ENCODE measurements around the gene DNPEP. TPM values are rescaled to one million over a fixed set of nuclear protein-coding genes. Genes with fewer than 3 reads are reported as not detected.

Gene DNPEP
- total and polyA plus RNA-seq, 4 donors = 40.8 to 127 (median 62.5) TPM

DNA sequence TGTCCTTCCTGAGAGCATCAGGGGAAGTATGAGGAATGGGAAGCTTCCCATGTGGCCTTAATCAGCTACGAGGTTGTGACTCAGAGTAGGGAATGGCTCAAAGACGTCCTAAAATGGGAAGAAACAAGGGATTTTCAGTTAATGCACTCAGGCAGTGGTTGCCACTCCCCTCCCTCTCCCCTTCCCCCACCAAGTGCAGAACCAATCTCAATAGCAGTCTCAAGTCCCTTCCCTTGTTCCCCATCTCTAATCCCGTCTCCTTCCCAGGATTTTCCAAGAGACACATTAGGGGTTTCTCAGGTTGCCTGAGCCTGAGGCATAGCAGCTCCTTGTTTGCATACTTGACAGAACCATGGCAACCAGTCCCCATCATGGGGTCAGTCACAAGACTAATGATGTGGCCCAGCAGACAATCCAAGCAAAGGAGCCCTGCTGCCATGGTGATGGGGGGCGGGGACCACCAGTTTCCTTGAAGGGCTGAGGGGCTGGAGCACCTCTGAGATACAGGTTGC lies 36.9 kb downstream of the DNPEP start:
- Histone ChIP-seq H3K4me1 (ENCODE audit: control insufficient read depth in 1 of 2, insufficient read depth in 2 of 2, low read length in 2 of 2) (no peaks in the 10 kb centered on the region), H3K27ac (ENCODE audit: low read depth in 1 of 2, low read length in 2 of 2) (no peak overlapping the region), H3K36me3 (ENCODE audit: control insufficient read depth in 1 of 2, insufficient read depth in 2 of 2, low read length in 1 of 2) (no peaks in the 10 kb centered on the region), H3K9me3 (ENCODE audit: control insufficient read depth, low read length) (no peaks in the 10 kb centered on the region), H3K27me3 (ENCODE audit: control insufficient read depth in 1 of 2, insufficient read depth in 2 of 2, low read length in 1 of 2) (no peaks in the 10 kb centered on the region), H3K4me3 (ENCODE audit: low read length in 2 of 2) (no peak overlapping the region)
- 47 to 55% methylated on average over 4 of the region's 4 CpGs for WGBS, 2 donors
- ATAC-seq (ENCODE audit: low FRiP score) (no peak), DNase-seq (no peak)
- intact Hi-C loops (cut with DNase I) = no loop called here

DNA sequence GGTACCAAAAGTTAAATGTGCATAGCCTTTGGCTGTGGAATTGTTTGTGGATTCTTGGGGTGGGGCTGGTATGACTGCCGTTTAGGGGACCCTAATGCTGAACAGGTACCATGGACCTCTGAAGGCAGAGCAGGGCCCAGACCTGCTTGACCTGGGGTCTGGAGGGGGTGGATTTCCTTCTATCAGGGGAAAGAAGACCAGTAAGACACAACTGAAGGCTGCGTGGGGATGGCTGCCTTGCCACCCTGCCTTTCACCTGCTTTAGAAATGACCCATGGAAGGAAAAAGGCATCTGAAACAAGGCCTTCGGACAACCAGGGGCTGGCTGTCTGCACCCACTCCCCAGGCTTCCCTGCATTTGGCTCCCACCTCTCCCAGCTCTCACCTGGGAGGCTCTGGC lies 37.5 kb downstream of the DNPEP start:
- H3K4me1 ChIP-seq (ENCODE audit: control insufficient read depth in 1 of 2, insufficient read depth in 2 of 2, low read length in 2 of 2) = no peaks in the 10 kb centered on the region
- H3K4me3 ChIP-seq (ENCODE audit: low read length in 2 of 2) = no peak overlapping the region
- 71 to 77% methylated on average over 3 of the region's 3 CpGs for WGBS, 2 donors
- no peak for ATAC-seq (ENCODE audit: low FRiP score)
- DNase-seq = no peak
- no peak overlapping the region for H3K27ac ChIP-seq (ENCODE audit: low read depth in 1 of 2, low read length in 2 of 2)
- no peaks in the 10 kb centered on the region for H3K27me3 ChIP-seq (ENCODE audit: control insufficient read depth in 1 of 2, insufficient read depth in 2 of 2, low read length in 1 of 2)
- H3K9me3 ChIP-seq (ENCODE audit: control insufficient read depth, low read length) = no peaks in the 10 kb centered on the region
- H3K36me3 ChIP-seq (ENCODE audit: control insufficient read depth in 1 of 2, insufficient read depth in 2 of 2, low read length in 1 of 2) = no peaks in the 10 kb centered on the region
- intact Hi-C loops (cut with DNase I) = no loop called here

GRCh38 chr2:219344751-219345430 lies 42.8 kb downstream of the DNPEP start:
- Histone ChIP-seq H3K27ac (ENCODE audit: low read depth in 1 of 2, low read length in 2 of 2) (no peak overlapping the region), H3K36me3 (ENCODE audit: control insufficient read depth in 1 of 2, insufficient read depth in 2 of 2, low read length in 1 of 2) (no peaks in the 10 kb centered on the region), H3K27me3 (ENCODE audit: control insufficient read depth in 1 of 2, insufficient read depth in 2 of 2, low read length in 1 of 2) (no peaks in the 10 kb centered on the region), H3K4me3 (ENCODE audit: low read length in 2 of 2) (no peak overlapping the region), H3K9me3 (ENCODE audit: control insufficient read depth, low read length) (no peaks in the 10 kb centered on the region), H3K4me1 (ENCODE audit: control insufficient read depth in 1 of 2, insufficient read depth in 2 of 2, low read length in 2 of 2) (no peaks in the 10 kb centered on the region)
- ATAC-seq (ENCODE audit: low FRiP score) (no peak), DNase-seq (peak in 1 of 2 donors; percentile 82)
- intact Hi-C loops (cut with DNase I) = no loop called here
- WGBS, 2 donors = 51 to 56% methylated on average over 6 of the region's 6 CpGs

DNA sequence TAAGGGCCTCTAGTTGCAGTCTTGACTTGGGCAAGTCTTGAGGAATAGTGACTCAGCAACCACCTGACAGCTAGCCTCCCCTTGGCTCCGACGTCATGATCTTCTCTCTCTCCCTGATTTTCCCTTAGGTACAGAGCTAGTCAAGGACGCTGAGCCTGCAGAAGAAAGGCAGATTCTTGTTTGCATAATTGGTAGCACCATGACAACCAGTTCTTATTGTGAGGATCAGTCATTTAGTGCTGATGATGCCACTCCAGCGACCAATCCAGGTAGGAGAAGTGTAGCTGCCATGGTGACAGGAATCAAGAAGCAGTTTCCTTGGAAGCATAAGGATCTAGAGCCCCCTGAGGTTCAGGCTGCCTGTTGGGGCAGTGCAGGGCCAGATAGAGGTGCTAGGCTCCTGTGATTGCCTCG lies 52.3 kb downstream of the DNPEP start:
- DNase-seq (no peak), ATAC-seq (ENCODE audit: low FRiP score) (no peak)
- H3K27ac ChIP-seq (ENCODE audit: low read depth in 1 of 2, low read length in 2 of 2) = no peak overlapping the region
- 44 to 49% methylated on average over 5 of the region's 5 CpGs for WGBS, 2 donors
- no peaks in the 10 kb centered on the region for H3K36me3 ChIP-seq (ENCODE audit: control insufficient read depth in 1 of 2, insufficient read depth in 2 of 2, low read length in 1 of 2)
- intact Hi-C loops (cut with DNase I) = no loop called here
- H3K27me3 ChIP-seq (ENCODE audit: control insufficient read depth in 1 of 2, insufficient read depth in 2 of 2, low read length in 1 of 2) = no peaks in the 10 kb centered on the region
- H3K4me1 ChIP-seq (ENCODE audit: control insufficient read depth in 1 of 2, insufficient read depth in 2 of 2, low read length in 2 of 2) = no peaks in the 10 kb centered on the region
- no peak overlapping the region for H3K4me3 ChIP-seq (ENCODE audit: low read length in 2 of 2)
- H3K9me3 ChIP-seq (ENCODE audit: control insufficient read depth, low read length) = peaks cover 4% of the 10 kb centered on the region

- no peak for ATAC-seq (ENCODE audit: low FRiP score)
- no peaks in the 10 kb centered on the region for H3K27me3 ChIP-seq (ENCODE audit: control insufficient read depth in 1 of 2, insufficient read depth in 2 of 2, low read length in 1 of 2)
Measured at GRCh38 chr2:219334076-219334475, 53.6 kb downstream of the DNPEP start.

DNA sequence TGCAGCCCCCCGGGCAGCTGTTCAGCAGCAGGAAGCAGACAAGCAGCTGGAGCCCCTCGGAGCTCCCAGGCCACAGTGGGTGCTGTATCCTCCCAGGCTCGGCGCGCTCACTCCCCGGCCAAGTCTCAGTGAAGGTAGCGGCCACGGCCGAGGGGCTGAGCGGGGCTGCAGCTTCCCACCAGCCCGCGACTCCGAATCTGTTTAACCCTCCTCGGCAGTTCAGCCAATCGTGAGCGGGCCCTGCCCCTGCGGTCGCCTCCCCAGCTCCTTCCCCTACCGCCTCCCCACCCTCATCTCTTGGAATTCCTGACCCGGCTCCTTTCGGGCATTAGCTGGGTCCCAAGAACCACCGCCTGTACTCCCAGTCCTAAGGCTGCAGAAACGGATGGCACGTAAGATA lies 55.2 kb downstream of the DNPEP start, which contains the start of gene RESP18:
TSS of gene RESP18 (minus strand) at position 203 of the 400 bp plus-strand sequence.
- ATAC-seq (ENCODE audit: low FRiP score) (no peak), DNase-seq (no peak)
- 3 to 5% methylated on average over 24 of the region's 24 CpGs for WGBS, 2 donors
- intact Hi-C loops (cut with DNase I) = no loop called here
- H3K36me3 ChIP-seq (ENCODE audit: control insufficient read depth in 1 of 2, insufficient read depth in 2 of 2, low read length in 1 of 2) = no peaks in the 10 kb centered on the region
- no peaks in the 10 kb centered on the region for H3K27me3 ChIP-seq (ENCODE audit: control insufficient read depth in 1 of 2, insufficient read depth in 2 of 2, low read length in 1 of 2)
- peaks cover 5% of the 10 kb centered on the region for H3K9me3 ChIP-seq (ENCODE audit: control insufficient read depth, low read length)
- H3K4me3 ChIP-seq (ENCODE audit: low read length in 2 of 2) = no peak within 1 kb of the TSS
- no peaks in the 10 kb centered on the region for H3K4me1 ChIP-seq (ENCODE audit: control insufficient read depth in 1 of 2, insufficient read depth in 2 of 2, low read length in 2 of 2)
- H3K27ac ChIP-seq (ENCODE audit: low read depth in 1 of 2, low read length in 2 of 2) = no peak within 1 kb of the TSS

More at GRCh38 chr2:219334076-219334475, 53.6 kb downstream of the DNPEP start:
- intact Hi-C loops (cut with DNase I) = no loop called here
- no peaks in the 10 kb centered on the region for H3K4me1 ChIP-seq (ENCODE audit: control insufficient read depth in 1 of 2, insufficient read depth in 2 of 2, low read length in 2 of 2)
- WGBS, 2 donors = 92 to 98% methylated on average over 2 of the region's 2 CpGs
- no peak for DNase-seq
- no peak overlapping the region for H3K4me3 ChIP-seq (ENCODE audit: low read length in 2 of 2)
- H3K27ac ChIP-seq (ENCODE audit: low read depth in 1 of 2, low read length in 2 of 2) = no peak overlapping the region
- peaks cover 5% of the 10 kb centered on the region for H3K9me3 ChIP-seq (ENCODE audit: control insufficient read depth, low read length)
- no peaks in the 10 kb centered on the region for H3K36me3 ChIP-seq (ENCODE audit: control insufficient read depth in 1 of 2, insufficient read depth in 2 of 2, low read length in 1 of 2)

DNA sequence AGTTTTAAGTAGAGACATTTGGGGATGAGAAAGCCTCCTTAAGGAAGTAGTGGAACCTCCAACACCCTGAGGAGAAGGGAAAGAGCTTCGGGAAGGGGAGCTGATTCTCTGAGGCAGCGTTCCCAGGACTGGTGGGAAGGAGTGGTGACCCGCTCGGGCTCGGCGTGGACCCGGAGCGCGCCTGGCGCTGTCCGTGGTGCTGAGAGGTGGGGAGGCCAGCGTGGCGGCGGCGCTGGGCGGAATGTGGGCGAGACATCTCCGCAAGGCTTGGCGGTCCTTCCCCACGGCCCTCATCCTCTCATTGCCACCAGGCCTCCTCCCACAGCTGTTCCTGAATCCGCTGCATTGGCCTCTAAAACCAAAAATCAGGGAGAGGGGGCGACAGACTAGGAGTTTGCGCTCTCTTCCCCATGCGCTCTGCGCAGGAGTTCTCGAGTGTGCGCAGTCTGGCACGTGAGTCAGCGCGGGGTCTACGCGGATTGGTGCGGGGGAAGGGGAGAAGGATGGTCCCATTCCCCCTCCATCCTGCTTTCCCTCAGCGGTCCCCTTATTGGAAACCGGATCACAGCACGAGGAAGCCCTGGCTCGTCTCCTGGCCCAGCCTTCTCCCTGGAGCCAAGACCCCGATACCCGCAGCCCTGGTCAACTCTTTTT lies 56.0 kb downstream of the DNPEP start:
- 6 to 9% methylated on average over 39 of the region's 39 CpGs for WGBS, 2 donors
- intact Hi-C loops (cut with DNase I) = no loop called here
- Histone ChIP-seq H3K4me3 (ENCODE audit: low read length in 2 of 2) (no peak overlapping the region), H3K4me1 (ENCODE audit: control insufficient read depth in 1 of 2, insufficient read depth in 2 of 2, low read length in 2 of 2) (no peaks in the 10 kb centered on the region), H3K36me3 (ENCODE audit: control insufficient read depth in 1 of 2, insufficient read depth in 2 of 2, low read length in 1 of 2) (no peaks in the 10 kb centered on the region), H3K9me3 (ENCODE audit: control insufficient read depth, low read length) (peaks cover 5% of the 10 kb centered on the region), H3K27ac (ENCODE audit: low read depth in 1 of 2, low read length in 2 of 2) (no peak overlapping the region), H3K27me3 (ENCODE audit: control insufficient read depth in 1 of 2, insufficient read depth in 2 of 2, low read length in 1 of 2) (no peaks in the 10 kb centered on the region)
- peak; percentile 66 for ATAC-seq (ENCODE audit: low FRiP score)
- DNase-seq = peak; percentile 54 to 82

- H3K4me1 ChIP-seq (ENCODE audit: control insufficient read depth in 1 of 2, insufficient read depth in 2 of 2, low read length in 2 of 2) = no peaks in the 10 kb centered on the region
- no peak overlapping the region for H3K4me3 ChIP-seq (ENCODE audit: low read length in 2 of 2)
- DNase-seq (no peak), ATAC-seq (ENCODE audit: low FRiP score) (no peak)
- intact Hi-C loops (cut with DNase I) = no loop called here
- 51 to 56% methylated on average over 2 of the region's 2 CpGs for WGBS, 2 donors
- H3K27me3 ChIP-seq (ENCODE audit: control insufficient read depth in 1 of 2, insufficient read depth in 2 of 2, low read length in 1 of 2) = no peaks in the 10 kb centered on the region
- peaks cover 1% of the 10 kb centered on the region for H3K9me3 ChIP-seq (ENCODE audit: control insufficient read depth, low read length)
- no peaks in the 10 kb centered on the region for H3K36me3 ChIP-seq (ENCODE audit: control insufficient read depth in 1 of 2, insufficient read depth in 2 of 2, low read length in 1 of 2)
- H3K27ac ChIP-seq (ENCODE audit: low read depth in 1 of 2, low read length in 2 of 2) = no peak overlapping the region
Measured at GRCh38 chr2:219327719-219328118, 60.0 kb downstream of the DNPEP start.
